GM12801 (cell line): ENCODE results near the gene KRTAP5-3.

Source experiments
- CTCF ChIP-seq: IDR thresholded peaks from one replicate; pipeline ENCODE4 v1.5.1; 2011; ENCODE audit warnings: control low read depth; ENCODE audit not compliant: insufficient read length; ENCODE audit errors: extremely low read depth

The KRTAP5-3 gene

GRCh38 chr11:1563149-1563638 lies 45.1 kb downstream of the KRTAP5-3 start:
- TF ChIP-seq CTCF: no peak

DNA sequence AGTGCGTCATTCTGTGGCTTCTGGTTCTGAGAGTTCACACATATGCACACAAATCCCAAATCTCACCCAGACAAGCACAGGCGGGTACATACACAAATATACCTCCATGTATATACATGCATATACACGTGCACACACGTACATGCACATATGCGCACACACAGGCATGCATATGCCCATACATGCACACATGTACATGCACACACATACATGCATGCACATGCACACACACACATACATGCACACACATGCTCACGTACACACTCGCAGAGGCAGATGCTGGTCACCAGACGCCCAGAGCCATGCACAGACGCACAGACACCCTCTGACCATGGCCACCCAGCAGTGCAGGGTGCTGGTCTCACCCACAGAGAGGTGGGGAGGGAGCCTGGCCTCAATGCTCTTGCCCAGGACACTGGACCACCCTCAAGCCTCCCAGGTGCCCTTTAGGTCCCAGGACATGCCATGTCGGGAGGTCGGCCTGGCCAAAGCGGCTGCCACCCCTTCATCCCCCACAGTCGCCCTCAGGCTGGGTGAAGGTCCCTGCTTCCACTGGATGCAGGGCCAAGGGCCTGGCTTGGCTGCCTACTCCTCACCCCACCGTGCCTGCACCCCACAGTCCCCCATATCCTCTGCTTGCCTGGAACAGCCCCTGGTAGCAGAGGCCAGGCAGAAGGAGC lies 45.7 kb downstream of the KRTAP5-3 start:
- no peak for TF ChIP-seq CTCF

- no peak for TF ChIP-seq CTCF
Observed at GRCh38 chr11:1561955-1562354, 46.3 kb downstream of the KRTAP5-3 start.

- TF ChIP-seq CTCF: no peak
Observed at GRCh38 chr11:1561266-1561665, 47.0 kb downstream of the KRTAP5-3 start.

DNA sequence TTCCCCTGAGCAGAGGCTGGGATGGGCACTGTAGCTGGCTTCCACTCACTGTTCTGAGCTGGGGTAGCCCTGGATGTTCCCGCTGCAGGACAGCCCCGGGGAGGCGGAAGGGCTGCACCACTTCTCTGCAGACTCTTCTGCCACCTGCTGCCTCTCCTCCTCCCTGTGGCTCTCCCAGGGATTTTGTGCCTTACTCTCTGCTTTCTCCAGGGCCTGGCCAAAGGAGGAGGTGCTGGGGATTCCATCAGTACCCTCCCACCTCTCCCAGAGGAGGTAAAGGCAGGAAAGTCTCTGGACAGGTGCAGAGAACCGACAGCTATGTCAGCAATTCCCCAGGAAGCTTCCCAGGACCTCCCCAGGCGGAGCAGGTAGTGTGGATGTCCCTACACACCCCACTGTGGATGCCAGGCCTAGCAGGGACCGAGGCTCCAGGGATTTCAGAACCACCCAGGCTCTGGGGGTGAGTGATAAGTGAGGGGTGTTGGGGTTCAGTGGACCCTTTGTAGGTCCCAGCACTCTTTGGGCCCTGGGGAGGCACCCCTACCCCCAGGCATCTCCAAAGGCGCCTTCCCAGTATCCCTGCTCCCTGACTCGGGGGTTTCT lies 47.5 kb downstream of the KRTAP5-3 start:
- TF ChIP-seq CTCF: no peak

DNA sequence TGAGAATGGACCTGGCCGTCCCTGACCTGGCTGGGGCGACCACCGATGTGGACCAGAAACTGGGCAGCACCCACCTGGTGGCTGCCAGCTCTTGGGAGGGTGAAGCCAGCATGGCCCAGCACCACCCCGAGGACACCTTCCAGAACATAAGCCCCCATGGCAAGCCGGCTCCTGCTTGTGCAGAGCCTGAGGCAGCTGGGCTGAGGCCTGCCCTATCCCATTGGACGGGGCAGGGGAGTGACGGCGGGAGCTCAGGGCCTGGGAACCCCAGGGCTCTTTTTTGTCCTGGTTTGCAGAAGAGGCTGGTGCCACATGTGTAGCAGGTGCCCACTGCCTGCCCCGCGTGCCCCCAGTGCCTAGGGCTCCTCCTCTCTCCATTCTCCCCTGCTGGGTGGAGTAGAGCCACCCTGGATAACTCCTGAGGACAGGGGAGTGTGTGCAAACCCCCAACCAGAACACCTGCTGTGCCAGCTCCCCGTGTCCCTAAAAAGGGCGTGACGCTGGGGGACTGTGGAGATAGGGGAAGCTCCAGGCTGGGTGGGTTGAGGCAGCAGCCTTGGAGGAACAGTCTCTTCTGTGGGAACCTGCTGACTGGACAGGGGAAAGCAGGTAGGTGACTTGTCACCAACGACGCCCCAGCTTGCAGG lies 48.1 kb downstream of the KRTAP5-3 start:
- TF ChIP-seq CTCF: no peak

DNA sequence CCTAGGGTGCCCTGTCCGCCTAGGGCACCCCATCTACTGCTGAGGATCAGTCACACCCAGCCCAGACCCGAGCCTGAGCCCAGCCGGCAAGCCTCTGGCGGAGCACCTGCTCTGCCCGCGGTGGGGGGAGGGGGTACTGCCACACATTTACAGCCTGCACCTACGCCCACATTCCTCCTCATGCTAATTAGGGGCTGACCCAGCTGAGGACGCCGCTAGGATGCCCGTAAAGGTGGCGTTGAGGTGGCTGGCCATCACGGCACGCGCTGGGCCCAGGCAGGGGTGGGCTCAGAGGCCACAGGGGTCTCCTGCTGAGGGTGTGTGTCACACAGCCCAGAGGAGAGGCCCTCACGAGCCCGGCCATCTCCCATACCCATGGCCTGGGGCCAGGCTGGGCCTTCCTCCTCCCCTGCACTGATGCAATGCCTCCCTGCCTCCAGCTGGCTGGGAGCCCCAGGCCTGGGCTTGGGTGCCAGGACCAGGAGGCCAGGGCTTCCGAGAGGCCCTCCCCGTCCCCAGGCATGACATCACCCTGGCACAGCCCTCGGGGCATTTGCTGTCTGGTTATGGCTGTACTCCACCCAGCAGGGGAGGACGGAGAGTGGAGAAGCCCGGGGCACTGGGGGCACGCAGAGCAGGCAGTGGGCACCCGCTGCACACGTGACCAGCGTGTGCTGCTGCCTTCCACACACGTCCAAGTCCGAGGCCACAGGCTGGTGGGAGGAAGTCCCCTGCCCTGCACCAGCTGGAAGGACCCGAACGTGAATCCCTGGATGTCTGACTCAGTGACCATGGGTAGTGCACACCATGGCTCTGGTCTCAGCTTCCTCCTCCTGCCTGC lies 48.9 kb downstream of the KRTAP5-3 start:
- TF ChIP-seq CTCF: no peak
